Activated CD8-positive, alpha-beta T cell treated with anti-CD3 and anti-CD28 coated beads for 36 hours (primary cell): Measurements from ENCODE around the gene MS4A5. TPM values are rescaled to one million over a fixed set of nuclear protein-coding genes. Genes with fewer than 3 reads are reported as not detected.
A peak's percentile ranks its signal among the peaks of the same experiment; 100 is the strongest.

ENCODE experiments used
- ATAC-seq: fragments of 200-7000 bp; cut with Tn5 transposase; one replicate; pipeline ENCODE4 v1.10.0; 2021; ENCODE audit warnings: mild to moderate bottlenecking, moderate library complexity
- CTCF ChIA-PET: fragments of 350-600 bp; sonication (Branson Sonifier 250); formaldehyde crosslinking; loops from one replicate; lab custom pipeline; 2021; ENCODE audit warnings: antibody characterized with exemption; lab: Charles Lee
- POLR2A ChIA-PET: fragments of 350-600 bp; sonication (Branson Sonifier 250); formaldehyde crosslinking; loops from one replicate; lab custom pipeline; 2021; ENCODE audit warnings: antibody characterized with exemption; lab: Charles Lee
- DNase-seq: peaks from one replicate; pipeline ENCODE4 v3.0.0-alpha.2; 2020
- H3K27ac Mint-ChIP-seq: one replicate; pipeline ENCODE4 v1.8.0; 2021; ENCODE audit warnings: mild to moderate bottlenecking, mixed read lengths
- H3K27me3 Mint-ChIP-seq: one replicate; pipeline ENCODE4 v1.8.0; 2021; ENCODE audit warnings: mixed read lengths
- H3K36me3 Mint-ChIP-seq: one replicate; pipeline ENCODE4 v1.8.0; 2021; ENCODE audit warnings: low read depth, mixed read lengths
- H3K4me1 Mint-ChIP-seq: one replicate; pipeline ENCODE4 v1.8.0; 2021; ENCODE audit warnings: low read depth, mixed read lengths
- H3K4me3 Mint-ChIP-seq: one replicate; pipeline ENCODE4 v1.8.0; 2021; ENCODE audit warnings: mild to moderate bottlenecking, moderate library complexity, mixed read lengths
- H3K9me3 Mint-ChIP-seq: one replicate; pipeline ENCODE4 v1.8.0; 2021; ENCODE audit warnings: mixed read lengths
- CTCF ChIP-seq: fragments of 200-600 bp; IDR thresholded peaks from one replicate; pipeline ENCODE4 v1.8.0; 2022; ENCODE audit warnings: antibody characterized with exemption, mild to moderate bottlenecking
- intact Hi-C: fragments of 100-400 bp; cut with micrococcal nuclease; formaldehyde crosslinking; loops from one replicate; pipeline ENCODE4 v1.10.0; 2022
- total RNA-seq, 2 experiments: library from RNA; stranded (reverse); gene quantifications; one replicate each; pipeline ENCODE4 v1.2.3, GENCODE V29; 2021

Gene MS4A5
- total RNA-seq, 2 experiments from 2014 or later: not detected

- DNase-seq: no peak
- intact Hi-C loops: no loop called here
- CTCF ChIA-PET: no interaction called here
- TF ChIP-seq CTCF: no peak
- H3K27ac Mint-ChIP-seq: no peak overlapping the region
- no peaks in the 10 kb centered on the region for H3K9me3 Mint-ChIP-seq
- no peak overlapping the region for H3K4me3 Mint-ChIP-seq
- H3K36me3 Mint-ChIP-seq: no peaks in the 10 kb centered on the region
- POLR2A ChIA-PET: no interaction called here
- ATAC-seq: no peak
- H3K27me3 Mint-ChIP-seq: peaks cover 5% of the 10 kb centered on the region
- peaks cover 18% of the 10 kb centered on the region for H3K4me1 Mint-ChIP-seq
Observed at GRCh38 chr11:60454212-60454611, 24.8 kb downstream of the MS4A5 start.

- DNase-seq (no peak), ATAC-seq (peak; percentile 45)
- Mint-ChIP-seq H3K27ac (peak within 1 kb of the TSS; percentile 61), H3K36me3 (no peaks in the 10 kb centered on the region), H3K27me3 (peaks cover 5% of the 10 kb centered on the region), H3K4me1 (peaks cover 18% of the 10 kb centered on the region), H3K4me3 (no peak within 1 kb of the TSS), H3K9me3 (no peaks in the 10 kb centered on the region)
- ChIA-PET CTCF (no interaction called here), POLR2A (no interaction called here)
- intact Hi-C loops: no loop called here
- TF ChIP-seq CTCF: no peak
Observed at GRCh38 chr11:60455531-60456042, 26.2 kb downstream of the MS4A5 start, which contains the start of gene MS4A1. MS4A1 (plus strand) TSS chr11:60455847; CDS start chr11:60462375, 6,528 bp downstream.

- no peaks in the 10 kb centered on the region for H3K9me3 Mint-ChIP-seq
- intact Hi-C loops: no loop called here
- H3K27ac Mint-ChIP-seq: no peak overlapping the region
- no peak overlapping the region for H3K4me3 Mint-ChIP-seq
- H3K27me3 Mint-ChIP-seq: peaks cover 5% of the 10 kb centered on the region
- peaks cover 18% of the 10 kb centered on the region for H3K4me1 Mint-ChIP-seq
- CTCF ChIA-PET: interaction anchor here (0.8 kb wide), 1 partner anchor 48 kb away, joined by 3 read pairs; no protein-coding TSS in a partner anchor
- POLR2A ChIA-PET: no interaction called here
- H3K36me3 Mint-ChIP-seq: no peaks in the 10 kb centered on the region
- ATAC-seq (no peak), DNase-seq (no peak)
- no peak for TF ChIP-seq CTCF
Observed at GRCh38 chr11:60457576-60457975, 28.2 kb downstream of the MS4A5 start.

- Mint-ChIP-seq H3K36me3 (no peaks in the 10 kb centered on the region), H3K27me3 (peaks cover 4% of the 10 kb centered on the region), H3K4me3 (no peak overlapping the region), H3K4me1 (peaks cover 18% of the 10 kb centered on the region), H3K9me3 (no peaks in the 10 kb centered on the region), H3K27ac (no peak overlapping the region)
- ATAC-seq (no peak), DNase-seq (no peak)
- POLR2A ChIA-PET: no interaction called here
- CTCF ChIA-PET: interaction anchor here (1.2 to 1.3 kb wide), 2 partner anchors 96 to 125 kb away, joined by 3 read pairs; no protein-coding TSS in a partner anchor
- intact Hi-C loops: no loop called here
- no peak for TF ChIP-seq CTCF
Observed at GRCh38 chr11:60459345-60459744, 30.0 kb downstream of the MS4A5 start.

GRCh38 chr11:60468829-60469228, 39.5 kb downstream of the MS4A5 start:
- ChIA-PET POLR2A (no interaction called here), CTCF (interaction anchor here (0.7 kb wide), 1 partner anchor 625 kb away, joined by 4 read pairs; no protein-coding TSS in a partner anchor)
- H3K36me3 Mint-ChIP-seq: no peaks in the 10 kb centered on the region
- H3K27ac Mint-ChIP-seq: no peak overlapping the region
- no peaks in the 10 kb centered on the region for H3K9me3 Mint-ChIP-seq
- ATAC-seq: no peak
- DNase-seq: no peak
- no peak for TF ChIP-seq CTCF
- H3K4me3 Mint-ChIP-seq: no peak overlapping the region
- H3K27me3 Mint-ChIP-seq: peaks cover 16% of the 10 kb centered on the region
- intact Hi-C loops: no loop called here
- H3K4me1 Mint-ChIP-seq: no peaks in the 10 kb centered on the region
